K562 (cell line): Measurements from ENCODE around the gene ST7. TPM values are rescaled to one million over a fixed set of nuclear protein-coding genes. Genes with fewer than 3 reads are reported as not detected.

Experiments
- ARID3A ChIP-seq: IDR thresholded peaks from 2 replicates; pipeline ENCODE4 v1.6.1; 2012; ENCODE audit warnings: low read depth, low read length, improper control_type of control experiment, borderline replicate concordance
- ATF6 ChIP-seq: sonication (generic); formaldehyde crosslinking; IDR thresholded peaks from 2 replicates; pipeline ENCODE4 v1.4.0; 2020; ENCODE audit warnings: mild to moderate bottlenecking, missing genetic modification reagents
- DACH1 ChIP-seq: fragments of 450-650 bp; IDR thresholded peaks from 2 replicates; pipeline ENCODE4 v1.6.1; 2018; ENCODE audit not compliant: partially characterized antibody
- ETS2 ChIP-seq: IDR thresholded peaks from 2 replicates; pipeline ENCODE4 v1.6.1; 2016; ENCODE audit warnings: borderline replicate concordance, missing genetic modification characterization, mild to moderate bottlenecking, moderate library complexity, missing compliant biosample characterization; ENCODE audit not compliant: poor library complexity, severe bottlenecking
- ETV5 ChIP-seq: sonication (generic); formaldehyde crosslinking; IDR thresholded peaks from 2 replicates; pipeline ENCODE4 v1.4.0; 2020; ENCODE audit warnings: low read depth, mild to moderate bottlenecking, missing genetic modification reagents
- HMG20A ChIP-seq: fragments of 450-650 bp; formaldehyde crosslinking; conservative IDR thresholded peaks from 2 replicates; pipeline ENCODE4 v1.4.0; 2020; ENCODE audit warnings: mild to moderate bottlenecking, mixed read lengths
- PML ChIP-seq: IDR thresholded peaks from 2 replicates; pipeline ENCODE4 v1.6.1; 2012; ENCODE audit warnings: low read length, inconsistent platforms
- POLR2H ChIP-seq: IDR thresholded peaks from 2 replicates; pipeline ENCODE4 v1.6.1; 2016; ENCODE audit warnings: missing genetic modification characterization, low read depth, mild to moderate bottlenecking, control low read depth, missing compliant biosample characterization, moderate library complexity
- RBM39 ChIP-seq: fragments of 200-400 bp; formaldehyde crosslinking; optimal IDR thresholded peaks from 2 replicates; pipeline ENCODE3; 2018; ENCODE audit warnings: low read depth, low read length
- SAFB ChIP-seq: fragments of 200-400 bp; formaldehyde crosslinking; IDR thresholded peaks from 2 replicates; pipeline ENCODE4 v1.6.1; 2017; ENCODE audit warnings: low read depth, low read length, borderline replicate concordance
- SMARCA4 ChIP-seq: fragments of 450-650 bp; IDR thresholded peaks from 2 replicates; pipeline ENCODE4 v1.6.1; 2016
- SMARCB1 ChIP-seq: IDR thresholded peaks from 2 replicates; pipeline ENCODE4 v1.6.1; 2011; ENCODE audit warnings: improper control_type of control experiment, low read depth; ENCODE audit not compliant: insufficient read length
- SNAPC5 ChIP-seq: fragments of 250-450 bp; sonication (Bioruptor Pico); IDR thresholded peaks from 2 replicates; pipeline ENCODE4 v1.8.0; 2021; ENCODE audit warnings: moderate library complexity, mild to moderate bottlenecking, inconsistent platforms
- STAT5A ChIP-seq: IDR thresholded peaks from 2 replicates; pipeline ENCODE4 v1.6.1; 2012; ENCODE audit warnings: low read length, inconsistent platforms, borderline replicate concordance
- SUPT5H ChIP-seq: fragments of 450-650 bp; IDR thresholded peaks from 2 replicates; pipeline ENCODE4 v1.6.1; 2016
- USF2 ChIP-seq: sonication (generic); formaldehyde crosslinking; IDR thresholded peaks from 2 replicates; pipeline ENCODE4 v1.5.0; 2020; ENCODE audit warnings: missing genetic modification reagents
- YBX1 ChIP-seq: fragments of 450-650 bp; IDR thresholded peaks from 2 replicates; pipeline ENCODE4 v1.7.1; 2016; ENCODE audit warnings: mild to moderate bottlenecking
- ZBTB2 ChIP-seq: fragments of 450-650 bp; IDR thresholded peaks from 2 replicates; pipeline ENCODE4 v1.6.1; 2016; ENCODE audit warnings: antibody characterized with exemption
- ZBTB7A ChIP-seq: IDR thresholded peaks from 2 replicates; pipeline ENCODE4 v1.6.1; 2011; ENCODE audit warnings: low read depth, mild to moderate bottlenecking, low read length, moderate library complexity, borderline replicate concordance; ENCODE audit not compliant: control insufficient read depth
- ZNF444 ChIP-seq: fragments of 250-450 bp; sonication (Bioruptor Pico); IDR thresholded peaks from 2 replicates; pipeline ENCODE4 v1.4.0; 2020; ENCODE audit warnings: mild to moderate bottlenecking, moderate library complexity
- ZNF668 ChIP-seq: fragments of 250-450 bp; sonication (Bioruptor Pico); IDR thresholded peaks from 2 replicates; pipeline ENCODE4 v1.8.0; 2022; ENCODE audit warnings: mild to moderate bottlenecking, inconsistent platforms
- polyA plus RNA-seq, 8 experiments: library from polyadenylated mRNA; depleted of rRNA in 4 of 8; stranded (reverse) in 5 of 8; unstranded in 3 of 8; fragments of >200 nt; fragmentation: Nextera tagmentation in 2 of 8; fragmentation: Illumina TruSeq in 1 of 8; extraction: Ambion mirVana in 2 of 8; extraction: Trizol in 1 of 8; gene quantifications; 2 replicates each; pipeline versions ENCODE4 v1.2.1 to v1.2.3, GENCODE V29; 2011 to 2014; ENCODE audit warnings: inconsistent platforms in 1 of 8, missing spikeins in 1 of 8
- total RNA-seq, 7 experiments: library from RNA; depleted of rRNA in 6 of 7; stranded (reverse); fragments of >200 nt in 6 of 7; fragmentation: Illumina TruSeq in 2 of 7; extraction: Trizol in 2 of 7; gene quantifications; 2 replicates each; pipeline versions ENCODE4 v1.2.1 to v1.2.3, GENCODE V29; 2011 to 2021; ENCODE audit warnings: low replicate concordance in 1 of 7

Gene ST7
- total and polyA plus RNA-seq, 9 of the 15 experiments (the other 6 are each of a cell fraction or from before 2014, with no cell fraction given): 23.9 to 56.3 (median 36.9) TPM

GRCh38 chr7:116950889-116951351, 2.4 kb upstream of the ST7 start (continued):
- TF ChIP-seq SUPT5H (no peak), ETS2 (tag) (no peak), SMARCB1 (no peak), ZNF668 (CRISPR knock-in tag) (no peak), USF2 (no peak), SNAPC5 (CRISPR knock-in tag) (no peak), POLR2H (tag) (no peak), SMARCA4 (0 out of 2 replicates have a peak, but pooled peaks have one; percentile 12), YBX1 (no peak), ZBTB7A (no peak), SAFB (no peak), ATF6 (CRISPR knock-in tag) (0 out of 2 replicates have a peak, but pooled peaks have one; percentile 38), PML (0 out of 2 replicates have a peak, but pooled peaks have one; percentile 20), ZBTB2 (no peak), STAT5A (peak; percentile 44), ARID3A (no peak), HMG20A (CRISPR knock-in tag) (no peak), DACH1 (no peak), RBM39 (no peak), ZNF444 (peak; percentile 43; the same call in 1 of the 2 replicates), ETV5 (CRISPR knock-in tag) (peak; percentile 68; the same call in 1 of the 2 replicates)
